Measurements from ENCODE around the gene SHC1. TPM values are rescaled to one million over a fixed set of nuclear protein-coding genes. Genes with fewer than 3 reads are reported as not detected.
"Not testable (repeated sequence)": the region's sequence is repeated elsewhere in the genome, so short reads cannot be mapped to it uniquely, and the experiment has no call there.

Gene SHC1
- total RNA-seq, 2 experiments from 2014 or later, result 43.4 to 46.5 TPM

DNA sequence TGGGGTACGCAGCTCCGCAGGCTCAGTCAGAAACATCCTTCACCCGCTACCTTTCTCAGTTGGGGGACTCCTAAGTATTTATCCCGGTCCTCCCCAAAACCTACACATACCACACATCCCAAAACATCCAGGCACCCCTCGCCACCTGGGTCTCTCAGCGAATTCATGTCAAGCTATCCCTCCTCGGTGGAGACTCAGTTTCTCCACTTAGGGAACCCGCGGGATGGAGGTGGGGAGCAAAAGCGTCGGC, 30.8 kb upstream of the SHC1 start:
- Mint-ChIP-seq H3K27ac (peak overlapping the region; percentile 95), H3K4me3 (peak overlapping the region; percentile 94), H3K27me3 (no peaks in the 10 kb centered on the region), H3K9me3 (no peaks in the 10 kb centered on the region), H3K4me1 (ENCODE audit: low read depth) (peaks cover 45% of the 10 kb centered on the region), H3K36me3 (peaks cover 8% of the 10 kb centered on the region)
- intact Hi-C loops (cut with micrococcal nuclease), result loop anchor here (1.0 to 10.0 kb wide), 10 partner anchors 18 to 1347 kb away; partner anchors contain the start of genes ADAR, ASH1L, FLAD1 and KRTCAP2
- DNase-seq, result no peak
- ChIA-PET CTCF (interaction anchor here (0.9 to 9.4 kb wide), 5 partner anchors 15 to 84 kb away, joined by 3 to 144 read pairs (median 36); partner anchors contain the start of genes FLAD1 and PYGO2), POLR2A (interaction anchor here (0.7 to 4.2 kb wide), 4 partner anchors 15 to 46 kb away, joined by 4 to 35 read pairs (median 21); partner anchors contain the start of genes CKS1B and PBXIP1)

- peaks cover 40% of the 10 kb centered on the region for H3K4me1 Mint-ChIP-seq (ENCODE audit: low read depth)
- peak overlapping the region; percentile 94 for H3K4me3 Mint-ChIP-seq
- POLR2A ChIA-PET, result interaction anchor here (0.7 to 4.2 kb wide), 9 partner anchors 7 to 134 kb away, joined by 3 to 35 read pairs (median 11); partner anchors contain the start of genes CKS1B, FLAD1, PBXIP1 and PYGO2
- H3K36me3 Mint-ChIP-seq, result peaks cover 8% of the 10 kb centered on the region
- CTCF ChIA-PET, result interaction anchor here (0.9 to 9.4 kb wide), 12 partner anchors 8 to 84 kb away, joined by 3 to 144 read pairs (median 17); partner anchors contain the start of genes CKS1B, FLAD1, PBXIP1 and PMVK
- H3K27me3 Mint-ChIP-seq, result no peaks in the 10 kb centered on the region
- peak; percentile 94 for DNase-seq
- peak overlapping the region; percentile 95 for H3K27ac Mint-ChIP-seq
- intact Hi-C loops (cut with micrococcal nuclease), result loop anchor here (1.0 to 10.0 kb wide), 11 partner anchors 18 to 1346 kb away; partner anchors contain the start of genes ADAR, ASH1L, CKS1B and FLAD1
- H3K9me3 Mint-ChIP-seq, result no peaks in the 10 kb centered on the region
Observed at GRCh38 chr1:155000726-155001424, 30.3 kb upstream of the SHC1 start.

- peaks cover 8% of the 10 kb centered on the region for H3K36me3 Mint-ChIP-seq
- no peaks in the 10 kb centered on the region for H3K9me3 Mint-ChIP-seq
- H3K27me3 Mint-ChIP-seq, result no peaks in the 10 kb centered on the region
- intact Hi-C loops (cut with micrococcal nuclease), result loop anchor here (1.0 to 10.0 kb wide), 8 partner anchors 26 to 1346 kb away; partner anchors contain the start of genes ADAR, ASH1L, CKS1B and KRTCAP2
- peak overlapping the region; percentile 95 for H3K27ac Mint-ChIP-seq
- peaks cover 35% of the 10 kb centered on the region for H3K4me1 Mint-ChIP-seq (ENCODE audit: low read depth)
- DNase-seq, result no peak
- ChIA-PET CTCF (interaction anchor here (0.5 to 9.4 kb wide), 14 partner anchors 8 to 132 kb away, joined by 3 to 144 read pairs (median 16); partner anchors contain the start of genes CKS1B, FLAD1, PBXIP1 and PMVK), POLR2A (interaction anchor here (1.0 to 4.2 kb wide), 8 partner anchors 8 to 135 kb away, joined by 3 to 35 read pairs (median 15); partner anchors contain the start of genes CKS1B, FLAD1, PBXIP1 and PYGO2)
- H3K4me3 Mint-ChIP-seq, result peak overlapping the region; percentile 94
Observed at GRCh38 chr1:155000411-155000725, 29.8 kb upstream of the SHC1 start.

- Mint-ChIP-seq H3K4me3 (peak overlapping the region; percentile 94), H3K36me3 (peaks cover 8% of the 10 kb centered on the region), H3K27me3 (no peaks in the 10 kb centered on the region), H3K27ac (peak overlapping the region; percentile 95), H3K9me3 (no peaks in the 10 kb centered on the region), H3K4me1 (ENCODE audit: low read depth) (peaks cover 32% of the 10 kb centered on the region)
- DNase-seq, result peak; percentile 85
- POLR2A ChIA-PET, result interaction anchor here (1.0 to 4.2 kb wide), 10 partner anchors 8 to 135 kb away, joined by 3 to 35 read pairs (median 11); partner anchors contain the start of genes CKS1B, FLAD1, PBXIP1 and PYGO2
- CTCF ChIA-PET, result interaction anchor here (0.5 to 9.4 kb wide), 24 partner anchors 9 to 440 kb away, joined by 3 to 144 read pairs (median 7); partner anchors contain the start of genes CKS1B, FLAD1, KRTCAP2 and PBXIP1
- intact Hi-C loops (cut with micrococcal nuclease), result loop anchor here (1.0 to 10.0 kb wide), 8 partner anchors 25 to 1345 kb away; partner anchors contain the start of genes ADAR, ASH1L, CKS1B and KRTCAP2
Observed at GRCh38 chr1:154999571-155000410, 29.2 kb upstream of the SHC1 start.

GRCh38 chr1:154998818-154999570, 28.4 kb upstream of the SHC1 start:
- intact Hi-C loops (cut with micrococcal nuclease), result no loop called here
- Mint-ChIP-seq H3K4me1 (ENCODE audit: low read depth) (peaks cover 24% of the 10 kb centered on the region), H3K4me3 (peak overlapping the region; percentile 94), H3K27me3 (no peaks in the 10 kb centered on the region), H3K36me3 (peaks cover 8% of the 10 kb centered on the region), H3K27ac (peak overlapping the region; percentile 85), H3K9me3 (no peaks in the 10 kb centered on the region)
- ChIA-PET POLR2A (interaction anchor here (0.8 to 4.2 kb wide), 10 partner anchors 9 to 329 kb away, joined by 3 to 35 read pairs (median 11); partner anchors contain the start of genes CKS1B, FLAD1, PBXIP1 and PYGO2), CTCF (interaction anchor here (0.6 to 9.4 kb wide), 23 partner anchors 10 to 439 kb away, joined by 3 to 144 read pairs (median 9); partner anchors contain the start of genes CKS1B, FLAD1, KRTCAP2 and PBXIP1)
- peak; percentile 87 for DNase-seq

GRCh38 chr1:154998201-154998780, 27.7 kb upstream of the SHC1 start:
- Mint-ChIP-seq H3K27me3 (no peaks in the 10 kb centered on the region), H3K36me3 (peaks cover 4% of the 10 kb centered on the region), H3K9me3 (no peaks in the 10 kb centered on the region), H3K4me3 (peak overlapping the region; percentile 56), H3K4me1 (ENCODE audit: low read depth) (peaks cover 24% of the 10 kb centered on the region), H3K27ac (peak overlapping the region; percentile 66)
- no peak for DNase-seq
- intact Hi-C loops (cut with micrococcal nuclease), result no loop called here
- CTCF ChIA-PET, result interaction anchor here (0.6 to 9.4 kb wide), 23 partner anchors 10 to 438 kb away, joined by 3 to 144 read pairs (median 9); partner anchors contain the start of genes CKS1B, FLAD1, PBXIP1 and PMVK
- POLR2A ChIA-PET, result interaction anchor here (0.8 to 4.2 kb wide), 9 partner anchors 10 to 328 kb away, joined by 3 to 35 read pairs (median 11); partner anchors contain the start of genes CKS1B, FLAD1 and PBXIP1

GRCh38 chr1:154996966-154997701, 26.6 kb upstream of the SHC1 start:
- Mint-ChIP-seq H3K9me3 (no peaks in the 10 kb centered on the region), H3K4me3 (no peak overlapping the region), H3K36me3 (peaks cover 2% of the 10 kb centered on the region), H3K4me1 (ENCODE audit: low read depth) (peaks cover 24% of the 10 kb centered on the region), H3K27ac (peak overlapping the region; percentile 14), H3K27me3 (no peaks in the 10 kb centered on the region)
- ChIA-PET CTCF (interaction anchor here (1.1 to 9.4 kb wide), 11 partner anchors 10 to 90 kb away, joined by 3 to 144 read pairs (median 5); partner anchors contain the start of genes CKS1B, FLAD1, PBXIP1 and PYGO2), POLR2A (interaction anchor here (0.9 to 5.0 kb wide), 4 partner anchors 11 to 19 kb away, joined by 3 to 35 read pairs (median 12); partner anchors contain the start of gene FLAD1)
- intact Hi-C loops (cut with micrococcal nuclease), result no loop called here
- no peak for DNase-seq

DNA sequence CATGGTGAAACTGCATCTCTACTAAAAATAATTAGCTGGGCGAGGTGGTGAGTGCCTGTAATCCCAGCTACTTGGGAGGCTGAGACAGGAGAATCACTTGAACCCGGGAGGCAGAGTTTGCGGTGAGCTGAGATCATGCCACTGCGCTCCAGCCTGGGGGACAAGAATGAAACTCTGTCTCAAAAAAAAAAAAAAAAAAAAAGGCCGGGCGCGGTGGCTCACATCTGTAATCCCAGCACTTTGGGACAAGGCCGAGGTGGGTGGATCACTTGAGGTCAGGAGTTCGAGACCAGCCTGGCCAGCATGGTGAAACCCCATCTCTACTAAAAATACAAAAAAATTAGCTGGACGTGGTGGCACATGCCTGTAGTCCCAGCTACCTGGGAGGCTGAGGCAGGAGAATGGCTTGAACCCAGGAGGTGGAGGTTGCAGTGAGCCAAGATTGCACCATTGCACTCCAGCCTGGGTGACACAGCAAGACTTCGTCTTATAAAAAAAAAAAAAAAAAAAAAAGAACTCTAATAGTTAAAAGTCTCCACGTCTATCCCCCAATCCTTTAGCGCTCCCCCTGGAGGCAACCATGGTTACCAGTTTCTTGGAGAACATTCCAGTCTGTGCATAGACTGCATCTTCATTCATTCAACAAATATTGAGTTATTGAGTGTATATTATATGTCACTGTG, 24.9 kb upstream of the SHC1 start:
- H3K9me3 Mint-ChIP-seq; H3K4me3 Mint-ChIP-seq; DNase-seq; intact Hi-C loops (cut with micrococcal nuclease); H3K27me3 Mint-ChIP-seq; H3K27ac Mint-ChIP-seq; H3K36me3 Mint-ChIP-seq: not testable (repeated sequence)
- H3K4me1 Mint-ChIP-seq (ENCODE audit: low read depth), result peaks cover 24% of the 10 kb centered on the region
- ChIA-PET CTCF (interaction anchor here (0.7 to 9.4 kb wide), 9 partner anchors 8 to 326 kb away, joined by 3 to 144 read pairs (median 3); partner anchors contain the start of genes CKS1B, FLAD1, PBXIP1 and SHC1), POLR2A (interaction anchor here (1.8 to 5.0 kb wide), 2 partner anchors 10 to 21 kb away, joined by 6 to 19 read pairs; no protein-coding TSS in a partner anchor)

DNA sequence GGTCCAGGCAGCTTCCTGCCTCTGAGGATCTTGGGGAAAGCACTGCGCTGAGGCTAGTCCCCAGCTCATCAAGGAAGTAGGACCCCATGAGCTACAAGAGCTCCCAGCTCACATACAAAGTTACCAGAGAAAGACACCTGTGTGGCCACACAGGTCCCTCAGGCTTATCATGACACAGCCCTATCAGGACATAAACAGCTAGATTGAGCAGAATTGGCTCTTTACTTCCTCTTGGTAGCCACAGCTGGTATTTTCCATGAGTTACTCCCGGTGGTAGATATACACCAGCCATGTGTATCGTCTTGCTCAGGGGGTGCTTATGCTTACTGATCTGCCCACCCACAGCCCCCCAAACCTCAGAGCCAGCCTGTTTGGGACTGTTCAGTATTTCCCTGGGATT, 24.0 kb upstream of the SHC1 start:
- CTCF ChIA-PET, result interaction anchor here (0.9 to 9.4 kb wide), 5 partner anchors 11 to 67 kb away, joined by 3 to 144 read pairs (median 7); partner anchors contain the start of genes FLAD1 and PBXIP1
- H3K9me3 Mint-ChIP-seq, result no peaks in the 10 kb centered on the region
- no peak for DNase-seq
- POLR2A ChIA-PET, result interaction anchor here (0.6 to 5.0 kb wide), 7 partner anchors 10 to 643 kb away, joined by 3 to 19 read pairs (median 4); partner anchors contain the start of genes CKS1B, FLAD1 and PBXIP1
- intact Hi-C loops (cut with micrococcal nuclease), result no loop called here
- no peak overlapping the region for H3K4me3 Mint-ChIP-seq
- peaks cover 12% of the 10 kb centered on the region for H3K36me3 Mint-ChIP-seq
- H3K4me1 Mint-ChIP-seq (ENCODE audit: low read depth), result peaks cover 20% of the 10 kb centered on the region
- H3K27ac Mint-ChIP-seq, result no peak overlapping the region
- H3K27me3 Mint-ChIP-seq, result no peaks in the 10 kb centered on the region

Data from activated CD4-positive, alpha-beta memory T cell treated with anti-CD3 and anti-CD28 coated beads for 36 hours (primary cell).